ENCODE measurements around the gene SCYGR3.

DNA sequence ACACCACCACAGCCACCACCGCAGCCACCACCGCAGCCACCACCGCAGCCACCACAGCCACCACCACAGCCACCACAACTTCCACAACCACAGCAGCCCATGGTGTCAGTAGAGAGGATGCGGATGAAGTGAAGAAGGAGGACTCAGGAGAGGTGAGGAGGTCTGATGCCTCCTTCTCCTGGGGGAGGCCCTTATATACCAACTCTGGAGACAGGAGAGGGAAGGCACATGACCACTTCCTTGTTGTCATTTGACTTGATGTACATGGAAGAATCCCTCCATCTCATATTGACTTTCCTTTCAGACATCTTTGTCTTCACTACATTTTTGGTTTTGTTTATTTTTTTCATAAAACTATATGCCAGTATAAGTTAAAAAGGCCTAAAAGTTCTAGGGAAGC is at the start of gene SCYGR3:
- TF ChIP-seq EZH2 (IDR thresholded peaks at IDR 0.05) (no peak), FOXP2 (optimal IDR thresholded peaks at IDR 0.05; ENCODE audit: control extremely low read depth, extremely low read length, insufficient read depth) (no peak)
